ENCODE results near the gene MRPL40.
A peak's percentile ranks its signal among the peaks of the same experiment; 100 is the strongest.

Gene MRPL40

DNA sequence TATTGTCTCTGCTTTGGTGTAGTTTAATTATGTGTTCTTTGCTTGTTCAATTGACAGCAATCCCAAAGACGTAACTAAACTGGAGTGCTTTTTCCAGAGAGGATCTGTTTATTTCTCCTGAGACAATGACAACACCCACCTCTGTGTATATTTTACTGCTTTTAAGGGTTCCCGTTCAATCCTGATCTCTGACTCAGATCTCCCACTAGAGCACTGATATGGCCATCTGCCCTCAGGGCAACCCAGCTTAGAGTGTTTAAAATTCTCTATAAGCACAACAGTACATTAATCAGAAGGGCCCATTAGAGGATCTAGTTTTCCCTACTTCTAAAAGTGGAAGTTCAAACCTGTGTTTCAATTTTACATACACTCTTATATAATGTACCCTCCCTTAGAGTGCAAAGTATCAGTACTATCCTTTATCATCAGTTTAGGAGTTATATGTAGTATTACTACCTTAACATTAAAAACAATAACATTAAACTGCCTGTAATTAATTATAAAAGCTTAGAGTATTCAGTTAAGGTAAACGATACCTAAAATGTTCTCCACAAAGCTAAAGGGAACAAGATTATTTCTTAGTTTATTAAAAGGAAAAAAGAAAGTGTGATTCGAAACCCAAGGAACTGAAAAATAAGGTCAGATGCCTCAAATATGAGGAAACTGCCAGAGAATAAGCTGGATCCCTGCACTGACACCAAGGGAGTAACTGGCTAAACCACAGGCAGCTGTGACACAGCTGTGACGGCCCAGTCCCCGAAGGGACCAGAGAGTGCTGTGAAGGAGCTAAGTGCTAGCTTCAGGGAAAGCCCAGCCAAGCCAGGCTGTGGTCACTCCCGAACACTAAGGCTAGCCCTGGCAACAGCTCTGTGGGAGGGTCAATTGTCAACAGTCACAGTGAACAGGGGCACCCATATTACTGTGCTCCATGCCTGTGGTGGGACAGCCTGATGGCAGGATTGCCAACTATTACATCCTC, 31.4 kb downstream of the MRPL40 start:
- DNase-seq = no peak

DNA sequence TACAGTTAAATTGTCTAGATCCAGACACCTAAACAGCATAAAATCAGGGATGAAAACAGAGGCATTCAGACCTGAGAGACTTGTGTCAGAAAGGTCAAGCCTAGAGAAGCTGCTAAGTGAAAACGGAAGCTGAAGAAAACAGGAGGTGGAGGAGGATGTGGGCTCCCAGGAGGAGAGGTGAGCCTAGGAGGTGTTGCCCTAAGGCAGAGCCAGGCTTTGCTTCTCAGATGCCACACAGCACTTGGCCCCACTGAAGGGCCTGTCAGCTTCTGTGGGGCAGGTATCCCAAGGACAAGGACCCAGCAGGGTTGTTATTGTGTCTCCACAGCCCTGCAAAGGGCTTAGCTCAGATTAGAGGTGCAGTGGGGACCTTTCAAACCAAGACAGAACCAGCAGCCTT, 32.2 kb downstream of the MRPL40 start:
- DNase-seq = no peak

DNA sequence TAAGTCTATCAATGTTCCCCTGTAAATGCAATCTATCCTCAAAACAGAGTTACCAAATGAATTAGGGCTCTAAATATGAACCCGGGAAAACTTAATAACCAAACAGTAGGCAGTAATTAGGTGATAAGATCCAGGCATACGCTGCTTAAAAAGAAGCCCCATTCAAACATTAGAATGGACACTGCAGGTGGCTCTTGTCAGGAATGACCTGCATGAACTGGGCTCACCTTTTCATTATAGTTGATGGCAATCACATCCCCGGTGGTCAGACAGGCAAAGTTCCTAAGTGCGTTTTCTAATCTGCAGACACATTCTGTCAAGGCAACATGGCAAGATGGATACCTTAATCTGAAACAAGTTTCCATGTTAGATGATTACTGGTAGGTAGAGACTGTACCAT, 32.6 kb downstream of the MRPL40 start:
- DNase-seq = no peak

DNA sequence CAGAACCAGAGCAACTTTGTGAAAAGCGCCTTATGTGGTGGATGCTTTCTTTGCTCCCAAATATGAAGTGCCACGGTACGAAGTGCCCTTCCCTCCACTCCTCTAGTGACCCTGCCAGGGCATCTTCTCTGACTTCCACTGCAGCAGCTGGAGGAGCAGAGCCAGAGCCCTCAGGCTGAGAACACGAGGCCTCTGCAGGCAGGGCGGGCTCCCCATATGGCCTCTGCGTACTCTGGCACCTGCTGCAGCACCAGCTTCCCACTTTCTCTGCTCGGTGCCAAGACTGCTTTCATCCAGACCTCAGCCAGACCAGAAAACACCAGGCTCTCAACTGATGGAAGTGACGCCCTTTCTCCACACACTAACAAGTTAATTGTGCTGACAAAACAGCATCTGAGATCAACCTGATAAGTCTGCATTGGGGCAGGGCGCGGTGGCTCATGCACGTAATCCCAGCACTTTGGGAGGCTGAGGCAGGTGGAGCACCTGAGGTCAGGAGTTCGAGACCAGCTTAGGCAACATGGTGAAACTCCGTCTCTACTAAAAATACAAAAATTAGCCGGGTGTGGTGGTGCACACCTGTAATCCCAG, 33.9 kb downstream of the MRPL40 start:
- DNase-seq = no peak

DNA sequence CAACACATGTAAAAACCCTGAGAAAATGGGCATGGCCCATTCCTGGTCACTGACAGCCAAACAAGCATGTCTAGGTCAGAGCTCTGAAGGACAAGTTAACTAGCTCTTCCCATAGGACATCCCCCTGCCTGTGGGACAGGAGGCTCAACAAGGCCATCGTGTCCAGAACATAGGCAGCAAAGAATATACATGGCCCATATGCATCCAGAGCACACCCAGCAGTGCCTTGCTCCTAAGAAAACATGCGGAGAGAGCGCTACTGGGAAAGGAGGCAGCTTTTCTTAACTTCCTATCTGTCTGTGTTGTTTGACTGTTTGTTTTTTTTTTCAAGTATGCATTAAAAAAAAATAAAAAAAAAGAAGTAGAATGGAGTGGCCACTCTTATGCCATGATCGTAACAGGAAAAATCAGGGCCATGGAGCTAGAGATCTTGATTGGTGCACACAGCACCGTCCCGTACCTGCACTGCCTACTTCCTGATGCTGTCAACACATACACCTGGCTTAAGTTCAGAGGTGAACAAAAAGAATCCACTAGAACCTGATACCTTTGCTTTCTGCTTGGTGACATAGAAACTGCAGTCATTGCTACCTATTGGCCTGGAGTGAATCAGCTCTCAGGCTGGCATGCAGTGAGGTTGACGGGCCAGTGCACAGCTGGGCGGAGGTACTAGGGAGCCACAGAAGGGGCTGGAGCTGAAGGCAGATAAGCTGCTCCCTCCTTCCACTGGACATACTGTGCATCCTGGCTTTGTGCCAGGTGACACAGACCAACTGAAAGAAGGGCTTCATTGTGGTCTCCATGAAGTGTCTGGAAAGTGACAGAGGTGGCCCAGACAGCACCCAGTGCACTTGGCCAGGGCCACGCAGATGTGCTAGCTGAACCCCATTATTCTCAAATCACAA, 34.8 kb downstream of the MRPL40 start:
- no peak for DNase-seq

DNA sequence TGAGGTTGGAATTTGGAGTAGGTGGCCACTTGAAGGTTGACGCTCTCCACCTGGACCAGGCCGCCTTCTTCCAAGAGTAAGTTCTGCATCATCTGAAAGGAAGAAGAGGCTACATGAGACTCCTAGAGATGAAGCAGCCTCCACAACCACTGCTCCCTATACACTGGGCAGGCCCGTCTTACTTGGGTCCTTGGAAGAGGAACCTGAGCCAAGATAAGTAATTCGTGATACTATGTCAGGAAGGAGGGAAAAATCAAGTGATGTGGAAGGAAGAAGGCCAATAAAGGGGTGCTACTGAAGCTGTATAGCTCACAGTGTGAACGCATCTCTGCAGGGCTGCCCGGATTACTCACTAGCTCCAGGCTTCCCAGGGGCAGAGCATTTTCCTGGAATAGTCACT, 35.6 kb downstream of the MRPL40 start:
- no peak for DNase-seq

DNA sequence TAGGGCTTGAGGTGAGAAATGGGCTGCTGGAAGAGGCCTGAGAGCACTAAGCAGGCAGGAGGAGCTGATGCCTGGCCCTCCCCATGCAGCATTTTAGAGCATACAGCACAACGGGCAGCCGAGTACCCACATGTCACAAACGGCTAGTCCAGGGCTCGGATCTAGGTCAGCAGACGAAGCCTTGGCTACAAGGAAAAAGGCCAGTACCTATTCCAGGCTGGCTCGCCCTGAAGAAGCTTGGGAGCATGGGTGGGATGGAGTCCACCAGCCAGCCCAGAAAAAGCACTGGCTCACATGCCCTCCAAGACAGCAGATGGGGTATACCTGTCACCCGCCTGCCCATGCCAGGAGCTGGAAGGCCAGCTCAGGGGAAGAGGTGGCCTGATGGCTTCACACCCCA, 37.1 kb downstream of the MRPL40 start:
- no peak for DNase-seq

DNA sequence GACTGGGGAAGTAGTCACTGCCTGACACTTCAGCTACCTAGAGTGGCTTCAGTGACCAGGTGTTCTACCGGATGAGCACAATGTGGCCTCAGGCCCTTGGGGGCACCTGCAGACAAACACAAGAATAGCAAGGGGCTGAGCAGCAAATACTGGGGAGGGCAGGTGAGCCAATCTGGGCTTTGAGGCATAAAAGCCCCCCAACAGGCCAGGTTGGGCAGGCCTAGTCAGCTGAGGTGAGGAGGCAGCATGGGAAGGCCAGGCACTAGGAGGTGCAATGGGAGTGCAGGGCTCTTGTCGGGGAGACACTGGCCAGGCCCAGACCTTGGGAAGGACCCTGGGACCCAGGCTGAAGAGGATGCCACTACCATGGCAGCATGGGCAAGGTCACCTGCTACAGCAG, 37.7 kb downstream of the MRPL40 start:
- no peak for DNase-seq

DNA sequence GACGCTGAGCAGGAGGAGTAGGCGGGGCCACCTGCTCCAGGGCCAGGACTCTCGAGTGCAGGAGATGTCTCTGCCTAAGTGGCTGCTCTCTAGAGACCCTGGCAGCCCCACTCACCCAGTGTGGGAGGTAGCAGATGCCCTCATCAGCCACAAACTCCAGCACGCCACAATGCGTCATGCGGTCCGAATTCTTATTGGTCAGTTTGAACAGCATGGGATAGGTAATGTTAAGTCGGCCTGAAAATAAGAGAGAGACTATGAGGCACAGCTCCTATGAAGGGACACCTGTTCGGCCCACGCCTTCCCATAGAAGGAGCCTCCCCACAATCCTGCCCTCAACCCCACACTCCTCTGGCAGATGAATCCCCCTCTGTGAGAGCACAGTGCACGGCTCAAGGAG, 39.2 kb downstream of the MRPL40 start:
- no peak for DNase-seq

DNA sequence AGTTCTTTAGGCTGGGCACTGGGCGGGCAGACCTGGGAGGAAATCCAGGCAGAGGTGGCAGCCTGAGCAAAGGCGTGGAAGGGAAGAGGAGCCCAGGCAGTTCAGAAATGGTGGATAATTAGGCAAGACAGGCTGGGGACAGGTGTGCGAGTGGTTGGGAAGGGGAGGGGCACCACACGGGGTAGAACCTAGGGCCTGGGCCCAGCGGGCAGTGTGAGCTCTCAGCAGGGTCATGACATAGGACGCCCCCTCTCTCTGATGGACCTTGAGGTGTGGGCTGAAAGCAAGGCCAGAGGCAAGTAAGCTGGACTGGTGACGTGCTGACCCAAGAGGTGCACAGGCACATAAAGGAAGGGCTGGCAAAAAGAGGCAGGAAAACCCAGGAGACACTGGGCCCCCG, 39.9 kb downstream of the MRPL40 start:
- no peak for DNase-seq

DNA sequence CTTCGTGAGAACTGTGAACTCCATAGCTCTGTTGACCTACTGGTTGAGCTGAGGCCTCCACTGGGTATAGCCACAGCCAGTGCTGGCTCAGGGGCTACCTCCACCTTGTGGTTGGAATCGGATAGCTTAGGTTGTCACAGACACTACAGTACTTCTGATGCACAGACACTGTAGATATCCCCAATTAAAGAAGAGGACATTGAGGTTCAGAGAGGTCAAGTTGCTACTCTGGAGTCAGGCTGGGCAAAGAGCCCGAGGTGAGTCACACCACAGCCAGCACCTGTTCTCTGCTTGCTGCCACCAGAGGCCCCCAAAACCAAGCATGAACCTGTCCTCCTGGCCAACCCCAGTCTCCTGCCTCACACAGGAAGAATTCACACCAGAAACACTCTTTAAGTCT, 41.2 kb downstream of the MRPL40 start:
- DNase-seq = no peak

DNA sequence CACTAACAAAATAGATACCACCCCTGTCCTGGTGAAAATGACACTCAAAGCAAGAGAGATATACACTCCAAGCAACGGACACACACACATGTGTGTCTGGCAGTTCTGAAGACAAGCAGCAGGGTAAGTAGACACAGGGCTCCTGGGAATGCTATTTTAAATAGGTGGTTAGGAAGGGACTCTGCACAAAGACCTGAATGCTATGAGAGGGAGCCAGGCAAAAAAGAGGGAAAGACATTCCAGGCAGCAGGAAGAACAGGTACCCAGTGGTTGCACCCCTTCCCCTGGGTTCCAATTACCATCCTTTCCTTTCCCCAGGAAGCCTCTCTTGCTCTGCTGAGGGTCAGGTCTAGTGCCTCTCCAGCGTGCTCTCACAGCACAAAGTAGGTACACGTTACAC, 43.7 kb downstream of the MRPL40 start:
- no peak for DNase-seq

DNA sequence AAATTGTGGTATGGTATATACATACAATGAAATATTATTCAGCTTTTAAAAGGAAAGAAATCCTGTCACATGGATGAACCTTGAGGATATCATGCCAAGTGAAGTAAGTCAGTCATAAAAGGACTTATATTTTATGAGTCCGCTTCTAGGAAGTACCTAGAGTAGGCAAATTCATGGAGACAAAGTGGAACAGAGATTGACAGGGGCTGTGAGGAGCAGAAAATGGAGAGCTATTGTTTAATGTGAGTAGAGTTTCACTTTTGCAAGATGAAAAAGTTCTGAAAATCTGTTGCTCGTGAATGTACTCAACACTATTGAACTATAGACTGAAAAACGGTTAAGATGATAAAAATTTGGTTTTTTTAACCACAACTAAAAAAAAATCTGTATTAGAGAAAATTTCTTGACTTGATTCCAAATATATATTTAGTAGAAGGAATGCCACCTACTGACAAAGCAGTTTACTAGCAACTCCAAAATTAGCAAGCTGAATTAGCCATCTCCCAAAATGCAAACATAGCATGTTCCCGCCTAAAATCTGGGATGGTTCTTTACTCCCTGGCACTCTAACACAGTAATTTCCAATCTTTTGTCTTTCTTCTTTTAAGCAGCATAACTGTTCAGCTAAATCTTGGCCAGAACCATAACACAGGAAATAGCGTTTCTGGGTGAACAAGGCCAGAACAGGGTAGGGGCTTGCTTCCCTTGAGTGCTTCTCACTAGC, 45.1 kb downstream of the MRPL40 start:
- DNase-seq = no peak

DNA sequence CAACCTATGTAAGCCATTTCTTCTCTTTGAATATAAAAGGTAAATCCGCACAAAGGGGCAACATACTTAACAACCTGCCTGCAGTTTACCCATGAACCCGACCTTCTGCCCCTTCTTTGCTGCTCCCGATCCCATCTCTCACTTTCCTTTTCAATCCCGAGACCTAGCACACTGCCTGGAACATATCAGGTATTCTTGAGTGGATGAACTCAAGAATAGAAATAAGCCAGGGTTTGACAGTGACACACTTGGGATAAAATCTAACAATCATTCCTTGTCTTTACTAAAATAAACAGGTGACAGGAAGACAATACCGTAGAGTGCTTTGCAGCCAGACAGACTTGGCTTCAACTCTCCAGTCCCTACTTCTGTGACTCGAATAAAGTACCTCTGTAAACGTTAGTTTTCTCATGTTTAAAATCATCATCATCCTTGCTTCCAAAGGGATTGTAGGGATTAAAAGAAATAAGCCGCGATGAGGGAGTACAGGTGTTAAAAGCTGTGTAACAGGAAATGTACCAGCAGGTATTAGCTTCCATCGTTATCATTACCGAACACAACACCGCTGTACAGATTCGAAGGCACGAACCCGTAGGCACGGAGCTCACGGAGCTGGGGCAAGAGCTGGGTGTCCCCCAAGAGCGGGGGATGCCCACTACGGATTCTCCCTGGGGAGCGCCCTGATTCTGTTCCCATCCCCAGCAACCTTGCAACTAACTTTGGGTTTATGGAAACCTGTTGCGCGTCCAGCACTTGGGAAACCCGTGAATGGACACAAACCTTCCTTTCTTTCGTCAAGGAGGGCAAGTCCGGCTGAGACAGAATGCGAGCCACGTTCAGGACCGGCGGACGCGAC, 45.9 kb downstream of the MRPL40 start:
- no peak for DNase-seq

DNA sequence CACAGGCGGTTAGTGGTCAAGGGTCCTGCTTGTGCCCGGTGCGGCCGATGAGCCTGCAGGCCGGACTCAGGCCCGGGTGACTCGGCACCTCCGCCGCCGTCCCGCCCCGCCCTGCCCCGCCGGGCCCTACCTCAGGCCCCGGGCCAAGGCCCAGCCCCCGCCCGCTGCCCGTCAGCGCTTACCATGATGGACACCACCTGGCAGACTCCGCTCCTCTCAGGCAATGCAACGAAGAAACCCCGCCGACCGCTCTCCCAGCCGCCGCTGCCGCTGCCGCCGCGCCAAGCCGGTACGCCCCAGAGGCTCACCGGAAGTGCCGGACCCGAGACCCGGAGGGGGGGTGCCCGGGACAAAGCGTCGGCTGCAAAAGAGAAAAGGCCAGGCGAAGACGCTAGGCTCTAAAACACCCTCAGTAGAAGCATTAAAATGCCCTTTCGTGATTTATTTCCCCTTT, 46.6 kb downstream of the MRPL40 start, which contains the start of gene UFD1:
TSS of gene UFD1 (minus strand) at position 293 of the 454 bp plus-strand sequence. CDS start at position 185, 108 bp downstream.
- DNase-seq = no peak

DNA sequence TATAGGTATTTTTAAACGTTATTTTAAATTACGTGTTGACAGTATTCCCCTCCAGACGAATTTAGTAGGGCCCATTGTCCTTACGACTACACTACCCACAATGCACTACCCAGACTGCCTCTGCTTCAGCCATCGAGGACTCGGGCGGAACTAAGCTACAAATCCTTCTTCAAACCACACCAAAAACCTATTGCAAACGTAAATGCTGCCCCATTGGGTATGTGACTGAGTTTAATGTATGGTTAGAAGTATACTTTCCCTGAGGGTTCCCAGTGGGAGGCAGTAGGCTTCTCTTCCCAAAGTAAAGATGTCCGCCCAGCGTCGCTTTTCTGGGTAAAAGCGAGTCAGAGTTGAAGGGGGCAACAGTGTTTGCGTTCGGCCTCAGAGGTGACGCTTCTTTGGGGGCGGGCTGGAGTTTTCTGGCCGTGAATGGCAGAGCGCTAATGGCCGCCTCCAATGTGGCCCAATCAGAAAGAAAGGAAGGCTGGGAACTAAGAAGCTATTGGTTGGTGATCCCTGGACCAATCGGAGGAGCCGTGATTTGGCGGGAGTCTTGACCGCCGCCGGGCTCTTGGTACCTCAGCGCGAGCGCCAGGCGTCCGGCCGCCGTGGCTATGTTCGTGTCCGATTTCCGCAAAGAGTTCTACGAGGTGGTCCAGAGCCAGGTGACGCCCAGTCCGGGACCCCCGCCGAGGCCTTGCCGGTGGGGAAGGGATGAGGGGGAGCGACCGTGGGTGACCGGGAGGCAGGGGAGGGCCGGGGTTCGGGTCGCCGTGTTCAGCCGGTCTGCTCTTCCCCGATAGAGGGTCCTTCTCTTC, 47.2 kb downstream of the MRPL40 start, which contains the start of gene CDC45:
TSS of gene CDC45 (plus strand) at position 566 of the 818 bp plus-strand sequence. CDS start at position 615, 49 bp downstream.
- peak; percentile 83 for DNase-seq

DNA sequence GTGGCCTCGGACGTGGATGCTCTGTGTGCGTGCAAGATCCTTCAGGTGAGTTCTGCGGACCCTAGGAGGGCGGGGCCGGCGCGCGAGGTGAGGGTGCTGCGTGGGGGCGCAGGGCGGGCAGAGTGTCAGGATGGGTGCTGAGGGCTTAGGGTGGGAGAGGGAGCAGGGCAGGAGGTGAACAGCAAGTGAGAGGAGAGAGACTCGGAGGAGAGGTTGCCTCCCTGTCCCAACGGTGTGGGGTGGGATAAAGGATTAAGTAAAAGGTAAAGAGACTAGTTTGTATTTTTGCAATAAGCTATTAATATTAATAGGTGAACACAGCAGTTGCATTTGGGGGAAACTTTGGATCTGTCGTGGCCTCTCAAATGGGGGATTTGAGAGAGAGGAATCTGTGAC, 47.8 kb downstream of the MRPL40 start:
- no peak for DNase-seq

DNA sequence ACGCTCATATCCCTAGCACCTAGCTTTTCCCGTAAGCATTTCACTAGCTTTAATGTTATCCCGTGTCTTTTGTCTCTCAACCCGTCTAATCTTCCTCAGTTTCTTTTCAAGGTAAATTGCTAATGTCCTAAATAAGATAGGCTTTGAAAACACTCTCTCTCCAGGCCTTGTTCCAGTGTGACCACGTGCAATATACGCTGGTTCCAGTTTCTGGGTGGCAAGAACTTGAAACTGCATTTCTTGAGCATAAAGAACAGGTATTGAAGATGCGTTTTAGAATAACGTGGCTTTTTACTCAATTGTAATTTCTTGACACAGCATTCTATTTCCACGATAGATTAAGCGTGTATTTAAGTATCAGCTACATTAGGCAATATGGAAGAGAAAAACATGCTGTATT, 48.4 kb downstream of the MRPL40 start:
- DNase-seq = no peak

DNA sequence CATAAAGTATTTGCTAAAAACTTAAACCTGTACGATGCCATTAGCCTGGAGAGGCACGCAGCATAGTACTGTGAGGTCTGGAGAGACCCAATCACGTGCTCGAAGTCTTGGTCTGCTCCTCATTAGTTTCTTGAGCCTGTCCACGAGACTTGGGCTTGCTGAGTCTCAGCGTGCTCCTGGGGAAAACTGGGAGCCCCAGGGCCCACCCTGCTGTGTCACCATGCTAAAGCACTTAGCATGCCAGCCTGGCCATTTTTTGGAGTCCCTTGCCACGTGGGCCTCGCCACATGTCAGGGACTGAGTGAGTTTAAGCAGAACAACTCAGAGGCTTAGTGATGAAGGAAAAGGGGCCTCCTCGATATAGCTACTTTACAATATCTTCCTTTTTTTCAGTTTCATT, 50.0 kb downstream of the MRPL40 start:
- DNase-seq = no peak

DNA sequence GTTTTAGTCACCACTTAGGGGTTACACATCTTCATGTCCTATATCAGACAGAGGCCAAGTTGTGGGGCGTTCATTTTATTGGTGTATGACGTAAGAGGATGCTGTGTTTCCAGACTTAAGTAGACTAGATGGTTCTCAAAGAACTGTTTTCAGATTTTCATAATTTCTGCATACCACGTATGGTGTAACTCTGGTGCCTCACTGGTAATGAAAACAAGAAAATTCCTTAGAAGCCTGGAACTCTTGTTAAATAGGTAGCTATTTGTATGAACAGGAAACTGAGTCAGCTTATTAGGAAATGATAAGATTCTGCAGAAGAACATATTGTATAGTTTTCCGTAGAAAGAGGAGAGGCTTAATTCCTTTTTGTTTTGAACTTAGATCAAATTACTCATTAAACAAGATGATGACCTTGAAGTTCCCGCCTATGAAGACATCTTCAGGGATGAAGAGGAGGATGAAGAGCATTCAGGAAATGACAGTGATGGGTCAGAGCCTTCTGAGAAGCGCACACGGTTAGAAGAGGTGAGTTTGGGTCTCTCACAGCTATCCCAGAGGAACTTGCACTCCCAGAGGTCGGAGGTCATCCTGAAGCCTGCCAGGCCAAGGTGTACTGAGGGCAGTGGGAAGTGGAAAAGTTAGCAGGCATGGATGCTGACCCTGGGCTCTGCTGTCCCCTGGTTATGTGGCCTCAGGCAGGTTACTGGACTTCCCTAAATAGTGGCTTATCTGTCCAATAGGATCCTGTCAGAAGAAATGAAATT, 51.3 kb downstream of the MRPL40 start:
- DNase-seq = no peak

Measured in NCI-H187 treated with DMSO at 0.1 percent for 48 hours (cell line).